OCI-LY7 (cell line): ENCODE measurements around the gene GSX2.

ENCODE experiments used
- EZH2phosphoT487 ChIP-seq: fragments of 200-600 bp; sonication (generic); IDR thresholded peaks from 2 replicates; pipeline ENCODE4 v1.6.1; 2018; ENCODE audit warnings: low read depth, borderline replicate concordance, mild to moderate bottlenecking, mixed run types, antibody characterized with exemption, low read length, moderate library complexity, mixed read lengths
- TF ChIP-seq, protein P1 (sequence below): fragments of 200-600 bp; sonication (generic); conservative IDR thresholded peaks from 2 replicates; pipeline ENCODE4 v1.5.1; 2014; ENCODE audit warnings: mild to moderate bottlenecking, antibody characterized with exemption, low read length, moderate library complexity, mixed read lengths

DNA sequence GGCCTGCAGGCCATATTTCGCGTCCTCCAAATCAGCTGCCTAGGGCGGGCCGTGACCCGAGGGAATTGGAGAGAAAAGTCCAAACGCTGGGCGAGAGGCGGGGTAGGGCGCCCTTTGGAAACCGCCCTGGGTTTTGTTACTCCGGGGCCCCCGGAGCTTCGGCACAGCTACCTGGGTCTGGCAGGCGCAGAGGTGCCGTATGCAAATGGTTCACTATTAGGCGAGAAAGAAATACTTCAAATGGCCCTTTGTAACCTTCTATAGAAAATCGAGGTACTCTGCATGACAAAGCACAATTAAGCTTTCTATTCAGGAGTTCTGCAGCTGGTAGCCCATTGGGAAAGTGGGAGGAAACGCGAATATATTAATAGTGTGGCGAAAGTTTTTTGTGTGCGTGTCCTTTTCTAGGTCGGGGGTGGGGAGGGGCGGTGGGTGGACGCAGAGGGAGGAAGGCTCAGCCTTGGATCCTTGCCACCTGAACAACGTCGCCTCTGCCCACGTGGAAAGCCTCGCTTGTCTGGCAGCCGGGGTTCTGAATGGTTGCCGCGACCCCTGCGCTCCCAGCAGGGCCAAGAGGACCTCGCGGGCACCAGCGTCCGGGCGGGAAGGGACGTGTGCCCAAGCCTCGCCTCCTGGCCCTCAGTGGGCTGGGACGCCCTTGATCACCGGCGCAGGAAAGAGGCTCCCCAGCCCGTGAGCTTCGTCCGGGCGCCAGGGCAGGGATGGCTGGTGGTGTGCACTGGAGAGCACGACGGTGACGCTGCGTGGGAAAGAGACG, 9.5 kb downstream of the GSX2 start:
- TF ChIP-seq, protein P1, sequence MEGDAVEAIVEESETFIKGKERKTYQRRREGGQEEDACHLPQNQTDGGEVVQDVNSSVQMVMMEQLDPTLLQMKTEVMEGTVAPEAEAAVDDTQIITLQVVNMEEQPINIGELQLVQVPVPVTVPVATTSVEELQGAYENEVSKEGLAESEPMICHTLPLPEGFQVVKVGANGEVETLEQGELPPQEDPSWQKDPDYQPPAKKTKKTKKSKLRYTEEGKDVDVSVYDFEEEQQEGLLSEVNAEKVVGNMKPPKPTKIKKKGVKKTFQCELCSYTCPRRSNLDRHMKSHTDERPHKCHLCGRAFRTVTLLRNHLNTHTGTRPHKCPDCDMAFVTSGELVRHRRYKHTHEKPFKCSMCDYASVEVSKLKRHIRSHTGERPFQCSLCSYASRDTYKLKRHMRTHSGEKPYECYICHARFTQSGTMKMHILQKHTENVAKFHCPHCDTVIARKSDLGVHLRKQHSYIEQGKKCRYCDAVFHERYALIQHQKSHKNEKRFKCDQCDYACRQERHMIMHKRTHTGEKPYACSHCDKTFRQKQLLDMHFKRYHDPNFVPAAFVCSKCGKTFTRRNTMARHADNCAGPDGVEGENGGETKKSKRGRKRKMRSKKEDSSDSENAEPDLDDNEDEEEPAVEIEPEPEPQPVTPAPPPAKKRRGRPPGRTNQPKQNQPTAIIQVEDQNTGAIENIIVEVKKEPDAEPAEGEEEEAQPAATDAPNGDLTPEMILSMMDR: no peak
- no peak for TF ChIP-seq EZH2phosphoT487
